Left lung (tissue), 10 donors: ENCODE measurements around the gene DGCR8. TPM values are rescaled to one million over a fixed set of nuclear protein-coding genes. Genes with fewer than 3 reads are reported as not detected.

ENCODE experiments used
- ATAC-seq: fragments of 200-7000 bp; cut with Tn5 transposase; one replicate; pipeline ENCODE4 v1.9.1; 2020; ENCODE audit warnings: moderate library complexity
- DNase-seq, 4 donors: peaks; one replicate each; pipeline ENCODE4 v3.0.0-alpha.2; 2013 to 2020
- H3K27ac ChIP-seq, 2 donors: fragments of 200-600 bp; sonication (generic) in 1 of 2; one replicate each; pipeline versions ENCODE4 v1.5.0 to v1.8.0; 2020 to 2021
- H3K27me3 ChIP-seq, 2 donors: fragments of 200-600 bp; sonication (generic) in 1 of 2; one replicate each; pipeline versions ENCODE4 v1.5.0 to v1.8.0; 2020 to 2021
- H3K36me3 ChIP-seq, 2 donors: fragments of 200-600 bp; sonication (generic) in 1 of 2; one replicate each; pipeline versions ENCODE4 v1.5.0 to v1.8.0; 2020 to 2021
- H3K4me1 ChIP-seq, 2 donors: fragments of 200-600 bp; one replicate each; pipeline ENCODE4 v1.8.0; 2021
- H3K4me3 ChIP-seq, 2 donors: fragments of 200-600 bp; sonication (generic) in 1 of 2; one replicate each; pipeline versions ENCODE4 v1.5.0 to v1.8.0; 2020 to 2021; ENCODE audit warnings: mild to moderate bottlenecking in 1 of 2
- H3K9me3 ChIP-seq, 2 donors: fragments of 200-600 bp; sonication (generic) in 1 of 2; one replicate each; pipeline versions ENCODE4 v1.5.0 to v1.8.0; 2020 to 2021
- intact Hi-C, 2 donors: fragments of 100-400 bp; cut with DNase I; formaldehyde crosslinking; loops; one replicate each; pipeline versions ENCODE4 v1.11.2 to v1.14.2; 2022
- polyA plus RNA-seq, 6 donors: library from polyadenylated mRNA; unstranded; fragments of 120-200 nt; gene quantifications; one replicate each; pipeline ENCODE4 v1.2.1, GENCODE V29; 2013; ENCODE audit not compliant: insufficient read length in 6 of 6
- total RNA-seq, 2 donors: library from RNA; stranded (reverse); fragmentation: NEBNext Ultra II Directional; extraction: Animal tissue kit (Norgen Biotek cat#: 25700); gene quantifications; one replicate each; pipeline ENCODE4 v1.2.1, GENCODE V29; 2021
- TF ChIP-seq, protein P1 (sequence below), 2 donors: fragments of 200-600 bp; sonication (generic) in 1 of 2; IDR thresholded peaks; one replicate each; pipeline versions ENCODE4 v1.5.0 to v1.8.0; 2021; ENCODE audit warnings: antibody characterized with exemption in 2 of 2
- donor health status: DM: no; HTN: yes; CAD: no.
- donor health status: DM: no; HTN: no; CAD: no.

The DGCR8 gene
- total and polyA plus RNA-seq, 8 donors: 28.9 to 63.2 (median 44.5) TPM

- Histone ChIP-seq H3K27ac (no peak overlapping the region), H3K4me3 (no peak overlapping the region), H3K27me3 (no peaks in the 10 kb centered on the region), H3K9me3 (no peaks in the 10 kb centered on the region), H3K4me1 (peaks cover 0 to 3% of the 10 kb centered on the region in 2 donors), H3K36me3 (peaks cover 3 to 93% of the 10 kb centered on the region in 2 donors)
- intact Hi-C loops: no loop called here
- peak in 1 of 4 donors; percentile 71 for DNase-seq
- no peak for ATAC-seq
- TF ChIP-seq, protein P1, sequence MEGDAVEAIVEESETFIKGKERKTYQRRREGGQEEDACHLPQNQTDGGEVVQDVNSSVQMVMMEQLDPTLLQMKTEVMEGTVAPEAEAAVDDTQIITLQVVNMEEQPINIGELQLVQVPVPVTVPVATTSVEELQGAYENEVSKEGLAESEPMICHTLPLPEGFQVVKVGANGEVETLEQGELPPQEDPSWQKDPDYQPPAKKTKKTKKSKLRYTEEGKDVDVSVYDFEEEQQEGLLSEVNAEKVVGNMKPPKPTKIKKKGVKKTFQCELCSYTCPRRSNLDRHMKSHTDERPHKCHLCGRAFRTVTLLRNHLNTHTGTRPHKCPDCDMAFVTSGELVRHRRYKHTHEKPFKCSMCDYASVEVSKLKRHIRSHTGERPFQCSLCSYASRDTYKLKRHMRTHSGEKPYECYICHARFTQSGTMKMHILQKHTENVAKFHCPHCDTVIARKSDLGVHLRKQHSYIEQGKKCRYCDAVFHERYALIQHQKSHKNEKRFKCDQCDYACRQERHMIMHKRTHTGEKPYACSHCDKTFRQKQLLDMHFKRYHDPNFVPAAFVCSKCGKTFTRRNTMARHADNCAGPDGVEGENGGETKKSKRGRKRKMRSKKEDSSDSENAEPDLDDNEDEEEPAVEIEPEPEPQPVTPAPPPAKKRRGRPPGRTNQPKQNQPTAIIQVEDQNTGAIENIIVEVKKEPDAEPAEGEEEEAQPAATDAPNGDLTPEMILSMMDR (IDR thresholded peaks at IDR 0.05): no peak
Observed at GRCh38 chr22:20056161-20056560, 23.9 kb upstream of the DGCR8 start.

- Histone ChIP-seq H3K27me3 (no peaks in the 10 kb centered on the region), H3K4me1 (peaks cover 0 to 7% of the 10 kb centered on the region in 2 donors), H3K4me3 (no peak overlapping the region), H3K27ac (no peak overlapping the region), H3K9me3 (no peaks in the 10 kb centered on the region), H3K36me3 (peaks cover 3 to 93% of the 10 kb centered on the region in 2 donors)
- intact Hi-C loops: no loop called here
- ATAC-seq: no peak
- TF ChIP-seq, protein P1 (IDR thresholded peaks at IDR 0.05): no peak
- peak in 1 of 4 donors; percentile 55 for DNase-seq
Observed at GRCh38 chr22:20056696-20057386, 23.2 kb upstream of the DGCR8 start.

DNA sequence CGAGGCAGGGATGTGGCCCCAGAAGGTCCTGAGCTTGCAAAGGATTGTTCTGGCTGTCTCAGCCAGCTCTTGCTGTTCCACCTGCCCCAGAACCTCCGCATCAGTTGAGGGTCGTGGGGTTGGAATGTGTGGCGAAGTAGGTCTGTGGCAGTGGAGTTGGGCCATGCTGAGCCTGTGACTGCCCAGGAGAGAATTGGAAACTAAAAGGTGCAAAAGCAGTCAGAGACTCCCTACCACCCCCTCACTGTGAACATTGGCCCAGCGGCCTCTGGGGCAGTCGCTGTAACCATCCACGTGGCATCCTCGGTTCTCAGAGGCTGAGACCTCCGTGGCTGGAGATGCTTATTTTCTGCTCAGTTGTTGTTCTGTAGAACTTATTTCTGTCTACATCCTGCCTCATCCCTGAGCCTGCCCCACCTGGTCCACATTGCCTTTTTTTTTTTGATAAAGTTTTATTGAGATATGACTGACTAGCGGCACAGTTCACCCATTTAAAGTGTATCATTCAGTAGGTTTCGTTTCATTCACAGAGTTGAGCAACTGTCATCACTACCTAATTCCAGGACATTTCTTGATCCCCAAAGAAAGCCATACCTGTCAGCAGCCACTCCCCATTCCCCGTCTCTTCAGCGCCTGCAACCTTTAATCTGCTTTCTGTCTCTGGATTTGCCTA lies 22.3 kb upstream of the DGCR8 start:
- TF ChIP-seq, protein P1 (IDR thresholded peaks at IDR 0.05): no peak
- H3K4me3 ChIP-seq: no peak overlapping the region
- H3K27ac ChIP-seq: no peak overlapping the region
- H3K9me3 ChIP-seq: no peaks in the 10 kb centered on the region
- intact Hi-C loops: no loop called here
- H3K27me3 ChIP-seq: no peaks in the 10 kb centered on the region
- H3K36me3 ChIP-seq: peaks cover 3 to 93% of the 10 kb centered on the region in 2 donors
- H3K4me1 ChIP-seq: peaks cover 0 to 8% of the 10 kb centered on the region in 2 donors
- ATAC-seq: no peak
- no peak for DNase-seq

- H3K36me3 ChIP-seq: peaks cover 0 to 93% of the 10 kb centered on the region in 2 donors
- no peak overlapping the region for H3K4me3 ChIP-seq
- TF ChIP-seq, protein P1 (IDR thresholded peaks at IDR 0.05): no peak
- ATAC-seq: no peak
- peaks cover 0 to 8% of the 10 kb centered on the region in 2 donors for H3K4me1 ChIP-seq
- H3K27me3 ChIP-seq: no peaks in the 10 kb centered on the region
- DNase-seq: no peak
- no peak overlapping the region for H3K27ac ChIP-seq
- intact Hi-C loops: no loop called here
- no peaks in the 10 kb centered on the region for H3K9me3 ChIP-seq
Observed at GRCh38 chr22:20058989-20059770, 20.9 kb upstream of the DGCR8 start.
